Stimulated activated CD4-positive, alpha-beta T cell treated with anti-CD3 and anti-CD28 coated beads, Interleukin-2, amount 100 ng/mL, for 48 hours (primary cell): ENCODE data around the gene INHBA.

Experiments used
- DNase-seq, 2 donors: peaks; one replicate each; pipeline ENCODE4 v3.0.0-alpha.2; 2020

Gene INHBA

GRCh38 chr7:41710838-41711237 lies 7.9 kb upstream of the INHBA start:
- no peak for DNase-seq

- no peak for DNase-seq
Measured at GRCh38 chr7:41709621-41710020, 6.7 kb upstream of the INHBA start.

DNA sequence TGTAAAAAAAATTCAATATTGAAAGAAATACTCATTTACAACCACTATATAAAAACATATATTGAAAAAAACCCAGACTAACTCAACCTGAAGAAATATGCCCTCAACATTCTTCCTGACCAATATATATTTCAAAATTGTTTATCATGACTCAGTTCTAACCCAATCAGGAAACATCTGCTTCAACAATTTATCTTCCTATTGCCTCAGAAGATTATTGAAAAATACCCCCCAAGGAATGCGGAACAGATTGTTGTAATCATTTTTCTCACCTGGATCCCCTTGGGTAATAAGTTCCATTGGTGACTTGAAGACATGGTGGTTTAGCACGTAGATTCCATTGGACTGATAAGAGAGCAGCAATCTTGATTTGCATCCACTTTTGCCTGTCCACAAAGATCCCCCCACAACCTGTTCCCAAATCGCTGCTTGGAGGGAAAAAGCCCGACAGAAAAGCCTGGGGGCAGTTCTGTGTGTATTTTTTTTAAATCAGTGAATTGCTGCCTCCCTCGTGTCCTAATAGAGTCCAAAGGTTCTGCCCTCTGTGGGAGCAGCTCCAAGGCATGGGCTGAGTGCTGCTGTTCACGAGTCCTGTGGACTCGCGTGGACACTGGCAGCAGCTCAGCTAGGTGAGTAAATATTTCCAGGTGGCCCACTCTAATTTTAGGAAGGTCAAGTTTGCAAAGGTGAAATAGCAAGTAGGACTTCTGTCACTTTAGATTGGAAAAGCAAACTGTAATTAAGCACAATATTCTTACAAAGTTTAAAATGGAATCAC lies 5.9 kb upstream of the INHBA start:
- DNase-seq = no peak

DNA sequence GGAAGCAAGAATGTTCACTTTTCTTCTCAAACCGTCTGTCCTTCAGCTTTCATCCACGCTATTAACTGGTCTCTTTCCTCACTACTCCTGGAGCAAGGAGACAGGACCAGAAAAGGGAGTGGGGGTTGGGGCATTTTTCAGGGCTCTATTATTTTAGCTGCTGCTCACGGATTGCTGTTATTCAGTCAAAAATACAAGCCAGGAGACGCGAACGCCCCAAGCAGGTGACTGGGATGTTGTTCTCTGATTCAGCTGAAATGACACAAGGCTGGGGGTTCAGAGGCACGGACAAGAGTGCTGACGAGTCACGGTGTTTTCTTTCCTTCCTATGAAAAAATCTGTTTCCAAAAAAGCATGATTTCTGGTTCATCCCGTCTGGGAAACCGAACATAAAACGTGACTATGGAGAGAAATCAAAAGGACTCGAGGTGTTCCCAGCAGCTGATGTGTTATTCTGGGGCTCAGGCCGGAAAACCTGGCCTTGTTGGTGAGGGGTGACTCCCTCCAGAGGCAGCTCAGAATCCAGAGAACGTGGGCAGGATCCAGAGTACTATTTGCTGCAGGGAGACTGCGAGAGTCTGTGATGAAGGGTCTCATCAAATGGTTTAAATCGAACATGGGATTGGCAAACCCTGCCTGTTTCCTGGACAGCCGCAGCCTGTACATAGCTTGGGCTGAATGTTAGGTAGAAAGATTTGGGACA lies 3.5 kb upstream of the INHBA start:
- DNase-seq = no peak

DNA sequence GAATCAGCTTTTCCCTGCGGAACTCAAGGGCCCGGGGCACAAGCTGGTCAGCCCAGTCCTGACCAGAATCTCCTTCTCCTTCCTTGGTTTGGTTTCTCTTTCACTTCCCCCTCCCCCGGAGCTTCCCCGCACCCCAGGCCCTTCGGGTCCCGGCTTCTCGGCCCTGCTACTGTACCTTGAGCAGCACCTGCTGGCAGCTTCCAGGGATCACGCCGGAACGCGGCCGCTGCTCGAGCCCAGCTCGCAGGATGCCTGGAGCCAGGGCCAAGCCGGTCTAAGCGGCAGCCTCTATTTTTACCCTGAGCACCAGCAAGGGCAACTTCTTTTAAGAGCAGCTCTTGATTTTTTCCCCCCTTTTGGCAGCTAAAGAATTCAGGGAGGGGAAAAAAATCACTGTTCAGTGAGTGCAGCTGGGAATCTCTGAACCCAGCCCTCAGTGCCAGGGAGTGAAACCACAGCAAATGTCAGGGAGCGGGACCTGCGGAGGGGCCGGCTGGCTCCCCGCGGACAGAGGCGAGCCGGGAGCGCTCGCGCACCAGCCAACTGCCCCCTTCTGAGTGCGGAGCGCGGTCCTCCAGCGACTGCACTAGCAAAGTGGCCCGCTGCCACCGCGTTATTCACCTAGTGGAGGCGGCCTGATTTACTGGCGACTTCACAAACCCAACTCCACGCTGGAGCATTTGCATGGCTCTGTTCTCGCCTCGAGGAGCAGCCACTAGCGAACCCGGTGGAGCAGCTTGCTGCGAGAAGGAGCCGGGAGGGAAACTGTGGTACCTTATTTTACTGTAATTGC lies 2.4 kb upstream of the INHBA start:
- peak; percentile 31 to 37 for DNase-seq

GRCh38 chr7:41701068-41701941 lies 1.6 kb downstream of the INHBA start:
- DNase-seq = no peak

DNA sequence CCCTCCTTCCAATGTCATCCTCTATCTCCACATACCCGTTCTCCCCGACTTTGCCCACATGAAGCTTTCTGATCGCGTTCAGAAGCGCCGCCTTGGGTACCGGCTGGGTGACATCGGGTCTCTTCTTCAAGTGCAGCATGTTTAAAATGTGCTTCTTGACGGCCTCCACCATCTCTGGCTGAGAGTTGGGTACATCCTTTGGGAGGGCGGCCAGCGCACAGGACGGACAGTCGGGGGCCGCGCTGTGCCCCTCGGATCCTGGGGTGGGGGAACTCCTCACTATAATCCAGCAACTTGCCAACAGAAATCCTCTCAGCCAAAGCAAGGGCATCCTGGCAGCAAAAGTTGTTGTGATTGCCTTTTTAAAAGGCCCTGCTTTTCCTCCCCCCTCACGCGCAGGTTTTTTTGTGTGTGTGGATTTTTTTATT lies 2.8 kb downstream of the INHBA start:
- DNase-seq = no peak

GRCh38 chr7:41699516-41699915 lies 3.4 kb downstream of the INHBA start:
- no peak for DNase-seq

- no peak for DNase-seq
Measured at GRCh38 chr7:41698726-41699125, 4.2 kb downstream of the INHBA start.

DNA sequence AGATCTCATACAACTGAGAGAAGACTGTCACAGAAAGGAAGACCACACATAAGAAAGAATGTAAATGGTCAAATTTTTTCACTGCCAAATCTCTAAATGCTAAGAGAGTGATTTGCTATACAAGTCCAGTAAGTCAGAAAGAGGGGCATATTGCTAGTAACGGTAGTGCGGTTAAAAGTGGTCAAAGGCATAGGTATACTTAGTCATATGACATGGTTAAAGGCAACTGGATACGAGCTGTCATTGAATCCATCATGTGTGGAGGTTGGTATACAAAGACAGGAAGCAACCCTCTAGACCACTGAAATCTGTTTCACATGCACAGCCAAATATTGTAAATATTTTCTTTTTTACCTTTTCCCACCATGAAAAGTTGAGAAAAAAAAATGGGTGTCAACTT lies 4.8 kb downstream of the INHBA start:
- DNase-seq = no peak

- DNase-seq = peak; percentile 10 to 24
Measured at GRCh38 chr7:41696323-41696916, 6.5 kb downstream of the INHBA start.

GRCh38 chr7:41695661-41696322 lies 7.1 kb downstream of the INHBA start:
- DNase-seq = no peak

GRCh38 chr7:41694495-41694894 lies 8.4 kb downstream of the INHBA start:
- no peak for DNase-seq

DNA sequence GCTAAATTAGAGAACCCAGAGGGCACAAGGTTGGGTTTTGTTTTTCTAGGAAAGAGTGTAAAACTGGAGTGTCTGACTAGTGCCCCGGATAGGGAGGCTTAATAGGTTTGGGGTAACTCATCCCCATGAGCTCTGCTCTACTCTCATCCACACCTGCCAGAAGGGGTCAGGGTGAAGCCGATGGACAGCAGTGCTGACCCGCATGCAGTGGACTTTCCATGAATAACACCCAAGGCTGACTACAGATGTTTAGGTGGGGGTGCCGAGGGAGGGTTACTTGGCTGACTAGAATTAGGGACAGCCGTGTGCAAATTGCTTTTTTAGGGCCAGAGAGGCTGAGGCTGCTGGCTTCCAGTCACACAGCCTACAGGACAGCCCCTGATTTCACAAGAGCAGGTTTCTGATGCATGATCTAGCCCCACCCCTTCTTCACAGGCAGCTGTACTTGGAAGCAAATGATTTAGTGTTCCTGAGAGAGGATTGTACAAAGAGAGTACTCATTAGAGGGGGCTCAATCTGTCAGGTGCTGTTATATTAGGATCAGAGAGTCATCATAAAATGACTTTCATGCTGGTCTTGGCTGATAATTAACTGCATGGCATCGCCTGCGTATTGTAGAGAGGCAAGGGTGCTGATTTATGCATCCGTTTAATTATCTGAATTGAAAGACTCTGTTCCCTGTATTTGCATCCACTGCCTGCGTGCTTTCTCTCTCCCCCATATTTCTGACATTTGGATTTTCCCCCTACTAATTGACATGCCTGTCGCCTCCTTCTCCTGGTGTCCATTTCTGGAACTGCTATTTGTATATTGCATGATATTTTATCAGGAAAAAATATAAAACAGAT lies 9.5 kb downstream of the INHBA start:
- DNase-seq = no peak

GRCh38 chr7:41692251-41692650 lies 10.6 kb downstream of the INHBA start:
- DNase-seq = no peak

DNA sequence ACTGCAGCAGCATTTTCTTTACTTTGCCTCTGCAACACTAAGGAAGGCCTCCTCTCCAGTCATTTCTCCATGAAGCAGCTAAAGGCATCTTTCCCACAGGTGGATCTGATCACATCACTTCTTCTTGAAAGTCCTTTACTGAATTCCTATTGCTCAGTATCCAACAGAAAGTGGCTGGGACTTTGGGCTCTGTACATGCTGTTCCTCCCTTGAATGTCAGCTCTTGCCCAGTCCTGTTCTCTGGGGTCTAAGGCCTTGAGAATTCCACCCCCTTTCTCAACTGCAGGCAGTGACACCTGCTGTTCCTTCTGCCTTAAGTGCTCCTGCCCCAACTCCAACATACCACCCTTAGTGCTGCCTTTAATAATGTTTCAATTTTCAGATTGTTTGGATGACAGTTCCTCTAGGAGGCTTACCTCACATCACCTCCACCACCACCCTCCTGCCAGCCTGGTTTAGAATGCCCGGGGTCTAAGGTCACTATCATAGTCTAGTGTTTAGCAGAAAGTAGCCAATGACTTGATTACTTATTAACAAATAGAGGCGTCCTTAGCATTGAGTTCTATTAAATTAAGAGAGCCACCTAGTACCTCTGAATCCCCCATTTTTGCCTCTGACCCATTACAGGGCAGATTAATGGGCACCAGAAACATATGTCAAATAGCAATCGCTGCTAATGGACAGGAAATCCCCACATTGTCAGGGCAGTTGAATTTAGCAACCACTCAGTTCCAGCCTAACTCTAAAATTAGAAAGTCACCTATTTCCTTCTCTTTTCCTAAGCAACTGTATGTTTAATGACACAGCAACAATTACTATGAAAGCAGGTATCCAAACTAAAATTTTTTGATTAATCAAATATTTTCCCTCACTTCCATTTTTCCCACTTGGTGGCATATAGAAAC lies 11.4 kb downstream of the INHBA start:
- DNase-seq = no peak

GRCh38 chr7:41689815-41690214 lies 13.1 kb downstream of the INHBA start:
- no peak for DNase-seq

DNA sequence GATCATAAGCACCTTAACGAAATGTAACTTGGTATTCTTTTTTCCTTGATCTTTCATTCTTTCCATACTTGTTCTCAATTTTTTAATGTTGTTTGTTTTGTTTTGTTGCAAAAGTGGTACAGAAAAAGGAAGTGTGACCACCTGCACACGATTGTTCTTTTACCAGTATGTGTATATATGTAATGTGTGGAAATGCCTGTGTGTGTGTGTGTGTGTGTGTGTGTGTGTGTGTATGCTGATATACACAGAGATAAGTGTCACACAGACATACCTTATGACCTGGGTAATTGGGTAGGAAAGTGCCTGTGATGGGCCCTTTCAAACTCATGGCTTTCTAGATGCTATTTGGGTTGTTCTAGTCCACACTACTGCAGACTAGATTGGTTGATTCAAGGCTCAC lies 14.0 kb downstream of the INHBA start:
- no peak for DNase-seq

DNA sequence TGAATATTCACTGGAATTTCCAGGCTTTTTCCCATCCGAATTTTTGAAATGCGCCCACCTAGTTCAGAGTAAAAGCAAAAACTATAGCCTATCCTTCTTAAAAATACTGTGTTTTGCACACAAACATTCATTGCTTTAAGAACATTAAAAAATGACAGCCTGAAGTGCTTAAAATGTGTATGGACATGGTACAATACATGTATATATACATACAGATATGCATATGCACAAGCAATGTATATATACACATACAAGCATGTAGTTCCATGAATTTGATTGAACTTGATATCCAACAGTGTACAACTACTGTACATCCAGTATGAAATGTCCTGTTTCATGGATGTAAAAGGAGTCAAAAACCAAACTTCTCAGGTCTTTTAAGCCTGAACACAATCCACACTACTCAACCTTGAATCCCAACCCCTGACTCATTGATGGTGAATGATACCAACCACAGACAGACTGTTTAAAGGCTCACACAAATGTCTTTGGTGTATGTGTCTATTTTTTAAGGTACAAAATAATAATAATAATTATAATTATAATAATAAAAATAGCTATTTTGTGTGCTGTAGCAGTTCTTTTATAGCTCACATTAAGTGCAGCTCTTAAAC lies 14.8 kb downstream of the INHBA start:
- DNase-seq = no peak
